ENCODE measurements around the gene DEFB131A. TPM values are rescaled to one million over a fixed set of nuclear protein-coding genes. Genes with fewer than 3 reads are reported as not detected.
"Not testable (repeated sequence)": the region's sequence is repeated elsewhere in the genome, so short reads cannot be mapped to it uniquely, and the experiment has no call there.

Gene DEFB131A
- polyA plus RNA-seq, 2 donors: not detected

- H3K4me1 ChIP-seq (ENCODE audit: control insufficient read depth in 2 of 2, insufficient read depth in 2 of 2, low read length in 1 of 2); H3K4me3 ChIP-seq (ENCODE audit: low read depth in 1 of 2, low read length in 2 of 2); H3K9me3 ChIP-seq (ENCODE audit: control insufficient read depth in 2 of 2, insufficient read depth in 1 of 2, low read depth in 1 of 2, low read length in 1 of 2); H3K27ac ChIP-seq (ENCODE audit: low read depth in 2 of 2, low read length in 1 of 2); H3K36me3 ChIP-seq (ENCODE audit: control insufficient read depth in 2 of 2, insufficient read depth in 2 of 2, low read length in 1 of 2); H3K27me3 ChIP-seq (ENCODE audit: control insufficient read depth in 1 of 2, insufficient read depth in 2 of 2, low read length in 2 of 2): not testable (repeated sequence)
- 81 to 82% methylated on average over 16 to 17 of the region's 17 CpGs for WGBS, 2 donors
Observed at GRCh38 chr4:9490986-9491385, 46.8 kb downstream of the DEFB131A start.

GRCh38 chr4:9493589-9493988, 49.4 kb downstream of the DEFB131A start:
- 71 to 72% methylated on average over 19 of the region's 19 CpGs for WGBS, 2 donors

GRCh38 chr4:9494256-9495035, 50.2 kb downstream of the DEFB131A start:
- not testable (repeated sequence) for H3K4me3 ChIP-seq (ENCODE audit: low read depth in 1 of 2, low read length in 2 of 2); H3K4me1 ChIP-seq (ENCODE audit: control insufficient read depth in 2 of 2, insufficient read depth in 2 of 2, low read length in 1 of 2); H3K27ac ChIP-seq (ENCODE audit: low read depth in 2 of 2, low read length in 1 of 2); H3K27me3 ChIP-seq (ENCODE audit: control insufficient read depth in 1 of 2, insufficient read depth in 2 of 2, low read length in 2 of 2); H3K9me3 ChIP-seq (ENCODE audit: control insufficient read depth in 2 of 2, insufficient read depth in 1 of 2, low read depth in 1 of 2, low read length in 1 of 2); H3K36me3 ChIP-seq (ENCODE audit: control insufficient read depth in 2 of 2, insufficient read depth in 2 of 2, low read length in 1 of 2)
- 81 to 83% methylated on average over 11 of the region's 11 CpGs for WGBS, 2 donors

More at GRCh38 chr4:9493589-9493988, 49.4 kb downstream of the DEFB131A start:
- H3K27me3 ChIP-seq (ENCODE audit: control insufficient read depth in 1 of 2, insufficient read depth in 2 of 2, low read length in 2 of 2); H3K4me3 ChIP-seq (ENCODE audit: low read depth in 1 of 2, low read length in 2 of 2); H3K4me1 ChIP-seq (ENCODE audit: control insufficient read depth in 2 of 2, insufficient read depth in 2 of 2, low read length in 1 of 2); H3K9me3 ChIP-seq (ENCODE audit: control insufficient read depth in 2 of 2, insufficient read depth in 1 of 2, low read depth in 1 of 2, low read length in 1 of 2); H3K36me3 ChIP-seq (ENCODE audit: control insufficient read depth in 2 of 2, insufficient read depth in 2 of 2, low read length in 1 of 2); H3K27ac ChIP-seq (ENCODE audit: low read depth in 2 of 2, low read length in 1 of 2): not testable (repeated sequence)

- not testable (repeated sequence) for H3K36me3 ChIP-seq (ENCODE audit: control insufficient read depth in 2 of 2, insufficient read depth in 2 of 2, low read length in 1 of 2); H3K9me3 ChIP-seq (ENCODE audit: control insufficient read depth in 2 of 2, insufficient read depth in 1 of 2, low read depth in 1 of 2, low read length in 1 of 2); H3K4me3 ChIP-seq (ENCODE audit: low read depth in 1 of 2, low read length in 2 of 2); H3K4me1 ChIP-seq (ENCODE audit: control insufficient read depth in 2 of 2, insufficient read depth in 2 of 2, low read length in 1 of 2); H3K27me3 ChIP-seq (ENCODE audit: control insufficient read depth in 1 of 2, insufficient read depth in 2 of 2, low read length in 2 of 2); H3K27ac ChIP-seq (ENCODE audit: low read depth in 2 of 2, low read length in 1 of 2)
- WGBS, 2 donors: 9% methylated on average over 11 of the region's 12 CpGs
Observed at GRCh38 chr4:9495443-9495842, 51.2 kb downstream of the DEFB131A start.

- H3K27ac ChIP-seq (ENCODE audit: low read depth in 2 of 2, low read length in 1 of 2); H3K36me3 ChIP-seq (ENCODE audit: control insufficient read depth in 2 of 2, insufficient read depth in 2 of 2, low read length in 1 of 2); H3K4me1 ChIP-seq (ENCODE audit: control insufficient read depth in 2 of 2, insufficient read depth in 2 of 2, low read length in 1 of 2); H3K27me3 ChIP-seq (ENCODE audit: control insufficient read depth in 1 of 2, insufficient read depth in 2 of 2, low read length in 2 of 2); H3K4me3 ChIP-seq (ENCODE audit: low read depth in 1 of 2, low read length in 2 of 2); H3K9me3 ChIP-seq (ENCODE audit: control insufficient read depth in 2 of 2, insufficient read depth in 1 of 2, low read depth in 1 of 2, low read length in 1 of 2): not testable (repeated sequence)
- WGBS, 2 donors: 2 to 4% methylated on average over 50 to 85 of the region's 86 CpGs
Observed at GRCh38 chr4:9497575-9498467, 53.6 kb downstream of the DEFB131A start.

- WGBS, 2 donors: 23% methylated on average over 19 to 33 of the region's 33 CpGs
- H3K27me3 ChIP-seq (ENCODE audit: control insufficient read depth in 1 of 2, insufficient read depth in 2 of 2, low read length in 2 of 2); H3K4me3 ChIP-seq (ENCODE audit: low read depth in 1 of 2, low read length in 2 of 2); H3K9me3 ChIP-seq (ENCODE audit: control insufficient read depth in 2 of 2, insufficient read depth in 1 of 2, low read depth in 1 of 2, low read length in 1 of 2); H3K36me3 ChIP-seq (ENCODE audit: control insufficient read depth in 2 of 2, insufficient read depth in 2 of 2, low read length in 1 of 2); H3K27ac ChIP-seq (ENCODE audit: low read depth in 2 of 2, low read length in 1 of 2); H3K4me1 ChIP-seq (ENCODE audit: control insufficient read depth in 2 of 2, insufficient read depth in 2 of 2, low read length in 1 of 2): not testable (repeated sequence)
Observed at GRCh38 chr4:9498468-9499040, 54.3 kb downstream of the DEFB131A start.

GRCh38 chr4:9499974-9500487, 55.8 kb downstream of the DEFB131A start:
- not testable (repeated sequence) for H3K4me3 ChIP-seq (ENCODE audit: low read depth in 1 of 2, low read length in 2 of 2); H3K27me3 ChIP-seq (ENCODE audit: control insufficient read depth in 1 of 2, insufficient read depth in 2 of 2, low read length in 2 of 2); H3K4me1 ChIP-seq (ENCODE audit: control insufficient read depth in 2 of 2, insufficient read depth in 2 of 2, low read length in 1 of 2); H3K9me3 ChIP-seq (ENCODE audit: control insufficient read depth in 2 of 2, insufficient read depth in 1 of 2, low read depth in 1 of 2, low read length in 1 of 2); H3K36me3 ChIP-seq (ENCODE audit: control insufficient read depth in 2 of 2, insufficient read depth in 2 of 2, low read length in 1 of 2); H3K27ac ChIP-seq (ENCODE audit: low read depth in 2 of 2, low read length in 1 of 2)
- 89 to 91% methylated on average over 14 to 16 of the region's 16 CpGs for WGBS, 2 donors

Other genes starting within 250 kb of the DEFB131A start
- gene USP17L10, start 233.8 kb upstream of the DEFB131A start, polyA plus RNA-seq: not detected
- gene USP17L11, start 229.0 kb upstream of the DEFB131A start, polyA plus RNA-seq: not detected
- gene USP17L12, start 224.3 kb upstream of the DEFB131A start, polyA plus RNA-seq: not detected
- not detected for gene USP17L13, start 219.5 kb upstream of the DEFB131A start, polyA plus RNA-seq
- not detected for gene USP17L15, start 210.0 kb upstream of the DEFB131A start, polyA plus RNA-seq
- not detected for gene USP17L17, start 200.5 kb upstream of the DEFB131A start, polyA plus RNA-seq
- not detected for gene USP17L18, start 195.8 kb upstream of the DEFB131A start, polyA plus RNA-seq
- not detected for gene USP17L19, start 191.0 kb upstream of the DEFB131A start, polyA plus RNA-seq
- not detected for gene USP17L20, start 186.3 kb upstream of the DEFB131A start, polyA plus RNA-seq
- gene USP17L21, start 181.5 kb upstream of the DEFB131A start, polyA plus RNA-seq: not detected
- gene USP17L22, start 176.8 kb upstream of the DEFB131A start, polyA plus RNA-seq: not detected
- gene USP17L24, start 119.2 kb upstream of the DEFB131A start, polyA plus RNA-seq: not detected
- gene USP17L25, start 114.5 kb upstream of the DEFB131A start, polyA plus RNA-seq: not detected
- not detected for gene USP17L26, start 109.8 kb upstream of the DEFB131A start, polyA plus RNA-seq
- not detected for gene USP17L5, start 105.0 kb upstream of the DEFB131A start, polyA plus RNA-seq
- not detected for gene USP17L27, start 100.3 kb upstream of the DEFB131A start, polyA plus RNA-seq
- not detected for gene USP17L28, start 95.5 kb upstream of the DEFB131A start, polyA plus RNA-seq
- gene USP17L29, start 90.8 kb upstream of the DEFB131A start, polyA plus RNA-seq: not detected
- gene USP17L30, start 81.3 kb upstream of the DEFB131A start, polyA plus RNA-seq: not detected

Measured in esophagus (tissue), 2 donors.